ENCODE measurements around the gene OR4D11. TPM values are rescaled to one million over a fixed set of nuclear protein-coding genes. Genes with fewer than 3 reads are reported as not detected.
A peak's percentile ranks its signal among the peaks of the same experiment; 100 is the strongest.
"Not testable (repeated sequence)": the region's sequence is repeated elsewhere in the genome, so short reads cannot be mapped to it uniquely, and the experiment has no call there.

OR4D11 gene
- total RNA-seq: not detected
- long read RNA-seq: 0 reads

DNA sequence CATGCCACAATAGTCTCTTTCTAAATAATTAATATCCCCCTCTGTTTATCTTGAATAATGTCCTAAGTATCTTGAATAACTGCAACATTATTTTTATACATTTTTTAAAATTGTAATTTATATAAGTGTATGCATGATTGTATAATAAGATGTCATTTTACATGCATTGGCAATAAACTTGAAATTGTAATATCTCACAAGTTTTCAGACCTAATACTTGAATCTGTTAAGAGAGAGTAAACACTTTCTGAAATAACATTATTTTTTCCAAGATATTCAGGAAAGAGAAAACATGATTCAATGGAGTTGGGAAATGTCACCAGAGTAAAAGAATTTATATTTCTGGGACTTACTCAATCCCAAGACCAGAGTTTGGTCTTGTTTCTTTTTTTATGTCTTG is at the start of gene OR4D11:
Gene OR4D11 (plus strand): TSS at position 301 of the 400 bp plus-strand sequence. CDS start 0 bp downstream, at position 301.
- no peak for ATAC-seq
- intact Hi-C loops (cut with DNase I): no loop called here
- DNase-seq: no peak

- ATAC-seq (no peak), DNase-seq (no peak)
- intact Hi-C loops (cut with DNase I): no loop called here
These were observed 46.7 kb upstream of the OR4D11 start, which contains the start of gene OR4D6 for GRCh38 chr11:59456661-59457060. OR4D6 (plus strand) TSS chr11:59456961; CDS start chr11:59456961, 0 bp downstream.

DNA sequence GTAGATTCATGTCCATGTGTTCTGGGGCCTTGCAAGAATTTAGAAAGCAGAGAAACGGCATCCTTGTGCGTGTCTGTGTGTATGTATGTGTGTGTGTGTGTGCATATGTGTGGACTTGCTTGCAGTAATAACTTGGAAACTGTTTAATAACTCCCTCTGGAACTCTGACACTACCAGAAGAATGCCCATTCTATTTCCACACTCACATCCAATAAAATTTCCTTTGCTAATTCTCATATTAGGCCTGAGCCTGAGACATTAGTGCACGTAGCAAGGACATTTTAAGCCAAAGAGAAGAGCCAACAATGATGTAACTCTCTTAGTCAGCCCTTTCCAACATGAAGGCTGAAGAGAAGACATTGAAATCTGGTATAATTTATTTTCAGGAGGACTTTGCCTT is 43.5 kb upstream of the OR4D11 start:
- intact Hi-C loops (cut with DNase I): no loop called here
- DNase-seq (no peak), ATAC-seq (no peak)

DNA sequence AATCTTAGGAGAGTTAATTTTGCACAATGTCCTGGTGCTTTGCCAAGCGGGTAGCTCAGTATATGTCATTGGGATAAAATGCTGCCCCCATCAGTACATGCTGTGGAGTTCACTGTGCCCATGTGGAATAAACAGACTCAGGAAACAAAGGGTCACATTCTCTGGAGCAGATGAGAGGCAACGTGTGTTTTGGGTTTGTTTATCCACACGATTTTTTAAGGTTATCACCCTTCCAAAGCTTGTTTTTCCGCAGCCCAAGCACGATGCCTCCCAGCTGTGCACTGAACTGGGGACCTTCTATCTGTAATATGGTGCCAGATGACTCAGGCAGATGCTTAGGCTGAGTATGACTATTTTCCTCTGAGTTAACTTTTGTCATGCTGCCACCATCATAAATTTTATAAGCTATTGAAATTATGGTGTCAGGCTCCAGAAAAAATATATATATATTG is 40.2 kb upstream of the OR4D11 start:
- peak in 1 of 2 donors; percentile 68 for ATAC-seq
- peak; percentile 20 for DNase-seq
- intact Hi-C loops (cut with DNase I): no loop called here

DNA sequence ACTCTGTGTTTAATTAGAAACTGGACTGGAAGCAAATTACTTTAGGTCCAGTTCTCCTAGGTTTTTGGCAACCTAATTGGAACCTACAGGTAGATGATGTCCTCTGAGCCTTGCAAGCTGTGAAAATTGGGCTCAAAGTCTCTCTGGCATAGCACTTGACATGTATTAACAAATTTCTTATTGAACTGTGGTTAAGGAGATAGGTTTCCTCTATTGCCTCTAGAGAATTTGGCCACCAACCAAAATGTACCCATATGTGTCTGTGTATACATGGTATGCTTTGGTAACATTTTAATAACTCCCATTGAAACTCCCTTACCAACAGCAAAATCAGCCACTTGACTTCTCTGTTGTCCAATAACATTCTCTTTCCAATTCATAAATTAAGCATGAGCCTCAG is 30.4 kb upstream of the OR4D11 start, which contains the start of gene OR4D10:
Gene OR4D10 (plus strand): TSS at position 301 of the 400 bp plus-strand sequence. CDS start 4,115 bp downstream, outside the sequence.
- ATAC-seq (no peak), DNase-seq (no peak)
- intact Hi-C loops (cut with DNase I): no loop called here

GRCh38 chr11:59475176-59475575 is 28.2 kb upstream of the OR4D11 start:
- ATAC-seq (no peak), DNase-seq (no peak)
- intact Hi-C loops (cut with DNase I): no loop called here

GRCh38 chr11:59479906-59480305 is 23.5 kb upstream of the OR4D11 start:
- DNase-seq: no peak
- intact Hi-C loops (cut with DNase I): no loop called here
- ATAC-seq: no peak

DNA sequence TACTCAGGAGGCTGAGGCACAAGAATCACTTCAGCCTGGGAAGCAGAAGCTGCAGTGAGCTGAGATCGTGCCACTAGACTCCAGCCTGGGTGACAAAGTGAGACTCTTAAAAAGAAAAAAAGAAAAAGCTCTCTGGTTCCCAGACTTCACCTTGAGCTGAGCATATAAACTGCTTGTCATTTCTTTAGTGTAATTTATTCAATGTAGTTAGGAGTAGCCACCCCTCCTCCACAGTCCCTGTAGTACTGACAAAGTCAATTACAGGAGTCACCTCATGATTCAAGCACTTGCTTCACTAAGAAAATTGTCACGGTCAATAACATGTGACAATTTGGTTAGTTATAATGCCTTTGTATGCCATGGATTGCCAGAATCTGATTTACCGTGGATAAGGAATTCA is 23.0 kb upstream of the OR4D11 start:
- ATAC-seq: no peak
- DNase-seq: no peak
- intact Hi-C loops (cut with DNase I): no loop called here

GRCh38 chr11:59501931-59502330 is 1.4 kb upstream of the OR4D11 start:
- ATAC-seq (no peak), DNase-seq (no peak)
- intact Hi-C loops (cut with DNase I): no loop called here

DNA sequence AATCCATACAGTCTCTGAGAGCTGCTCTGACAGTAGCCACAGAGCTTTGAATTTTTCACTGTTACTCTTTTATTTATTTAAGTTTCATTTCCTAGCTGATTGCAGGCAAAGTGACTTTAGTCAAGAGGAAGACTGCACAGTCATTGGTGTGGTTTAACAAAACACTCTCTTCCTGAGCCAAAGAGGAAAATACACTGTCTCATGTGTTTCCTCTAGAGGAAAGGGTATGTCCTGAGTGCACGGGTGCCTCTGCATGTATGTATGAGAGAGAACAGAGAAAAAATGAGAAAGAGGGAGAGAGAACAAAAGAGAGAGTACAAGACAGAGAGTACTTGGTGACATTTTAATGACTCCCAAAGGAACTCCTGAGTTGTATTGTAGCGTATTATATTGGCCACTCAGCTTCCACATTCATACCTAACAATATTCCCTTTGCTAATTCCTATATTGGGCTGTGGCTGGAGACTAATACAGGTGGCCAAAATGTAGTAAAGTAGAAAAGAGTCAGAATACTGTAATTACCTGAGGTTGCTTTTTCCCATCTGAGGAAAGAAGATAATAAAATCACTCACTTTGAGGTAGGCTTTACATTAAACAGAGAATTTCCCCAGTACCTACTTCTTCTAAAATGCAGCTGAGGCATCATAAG is 7.7 kb downstream of the OR4D11 start, which contains the start of gene OR4D9:
Gene OR4D9 (plus strand): TSS at position 599 of the 649 bp plus-strand sequence. CDS start 3,374 bp downstream, outside the sequence.
- ATAC-seq (peak in 1 of 2 donors; percentile 36), DNase-seq (no peak)
- intact Hi-C loops (cut with DNase I): no loop called here

DNA sequence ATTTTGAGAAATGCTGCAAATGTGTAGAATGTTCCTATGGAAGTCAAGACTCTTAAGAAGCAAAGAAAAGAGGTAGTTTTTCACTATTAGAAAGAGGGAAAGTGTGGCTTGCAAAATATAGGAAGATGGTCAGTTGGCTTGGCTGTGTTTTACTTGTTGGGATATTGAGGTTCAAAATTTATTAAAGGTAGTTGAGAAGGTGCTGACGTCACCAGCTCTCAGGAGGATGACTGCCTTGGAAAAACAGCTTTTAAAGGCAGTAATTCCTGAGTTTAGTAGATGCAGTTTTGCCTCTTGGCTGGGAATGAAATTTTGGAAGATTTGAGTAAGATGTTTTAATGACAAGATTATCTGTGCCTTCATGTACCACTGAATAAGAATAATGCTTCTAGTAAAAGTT is 8.3 kb downstream of the OR4D11 start:
- intact Hi-C loops (cut with DNase I): no loop called here
- ATAC-seq (no peak), DNase-seq (no peak)

GRCh38 chr11:59520139-59520538 is 16.8 kb downstream of the OR4D11 start:
- DNase-seq; intact Hi-C loops (cut with DNase I); ATAC-seq: not testable (repeated sequence)

DNA sequence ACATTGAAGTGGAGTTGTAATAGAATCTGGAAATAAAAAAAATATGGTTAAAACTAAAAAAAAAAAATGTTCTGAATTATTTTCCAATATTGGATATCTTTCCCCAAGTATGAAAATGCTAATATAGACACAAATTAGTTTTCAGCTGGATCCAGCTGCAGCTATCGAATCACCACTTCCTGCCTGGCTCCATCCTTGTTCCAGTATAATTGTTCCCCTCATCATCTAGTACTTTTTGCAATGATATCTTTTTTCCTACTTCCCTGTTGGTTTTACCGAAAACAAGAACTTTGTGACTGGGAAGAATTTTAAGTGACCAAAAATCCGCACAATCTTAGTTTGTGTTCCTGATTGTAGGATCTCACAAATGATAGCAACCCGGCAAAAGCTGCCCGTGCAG is 17.4 kb downstream of the OR4D11 start:
- DNase-seq (no peak), ATAC-seq (no peak)
- intact Hi-C loops (cut with DNase I): no loop called here

- DNase-seq (no peak), ATAC-seq (no peak)
- intact Hi-C loops (cut with DNase I): no loop called here
These were observed 20.2 kb downstream of the OR4D11 start for GRCh38 chr11:59523541-59523940.

GRCh38 chr11:59528711-59529110 is 25.3 kb downstream of the OR4D11 start:
- ATAC-seq (no peak), DNase-seq (no peak)
- intact Hi-C loops (cut with DNase I): no loop called here

DNA sequence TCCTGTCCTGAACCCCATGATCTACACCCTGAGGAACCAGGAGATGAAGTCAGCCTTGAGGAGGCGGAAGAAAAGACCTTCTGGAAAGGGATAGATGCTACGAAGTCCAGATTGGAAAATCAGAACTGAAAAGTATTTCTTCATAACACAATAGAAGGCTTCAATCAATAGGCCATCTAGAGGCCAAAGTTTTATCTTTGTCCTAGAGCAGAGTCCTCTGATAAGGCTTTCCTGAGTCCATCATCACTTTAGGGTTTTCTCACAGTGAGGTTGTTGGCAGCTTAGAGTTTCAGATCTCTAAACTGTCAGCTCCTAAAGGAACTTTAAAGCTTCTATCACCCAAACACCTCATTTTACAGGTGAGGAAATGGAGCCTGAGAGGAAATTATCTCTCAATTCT is 29.2 kb downstream of the OR4D11 start:
- no peak for DNase-seq
- intact Hi-C loops (cut with DNase I): no loop called here
- no peak for ATAC-seq

- intact Hi-C loops (cut with DNase I): loop anchor here (5.0 kb wide), 2 partner anchors 143 to 148 kb away; no protein-coding TSS in a partner anchor
- ATAC-seq: no peak
- DNase-seq: no peak
These were observed 31.3 kb downstream of the OR4D11 start for GRCh38 chr11:59534676-59535075.

DNA sequence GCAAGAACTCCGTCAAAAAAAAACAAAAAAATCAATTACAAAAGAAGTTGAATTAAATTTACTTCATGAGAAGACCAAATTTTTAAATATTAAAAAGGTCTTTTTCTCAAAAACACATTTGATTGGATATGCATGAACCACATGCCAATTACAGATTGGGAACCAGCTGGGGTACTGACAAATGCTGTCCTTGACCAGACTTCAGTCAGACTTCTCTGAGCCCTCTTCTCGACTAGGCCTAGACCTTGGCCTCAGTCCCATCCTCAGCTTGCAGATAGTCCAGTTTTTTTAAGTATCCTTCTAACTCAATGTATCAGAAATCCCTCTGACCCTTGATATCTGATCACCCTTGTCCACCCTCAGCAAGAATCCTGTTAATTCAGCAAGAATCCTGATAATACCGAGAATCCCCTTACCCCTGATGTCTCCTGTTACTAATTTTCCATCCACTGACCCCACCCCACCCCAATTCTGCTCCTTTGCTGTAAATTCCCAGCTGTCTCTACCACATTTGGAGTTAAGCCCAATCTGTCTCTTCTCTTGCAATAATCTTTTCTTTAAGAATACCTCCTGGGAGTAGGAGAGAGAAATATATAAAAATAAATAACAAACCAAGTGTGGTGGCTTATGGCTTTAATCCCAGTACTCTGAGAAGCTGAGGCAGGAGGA is 38.9 kb downstream of the OR4D11 start:
- DNase-seq: no peak
- intact Hi-C loops (cut with DNase I): no loop called here
- no peak for ATAC-seq

GRCh38 chr11:59543713-59544112 is 40.3 kb downstream of the OR4D11 start:
- ATAC-seq; intact Hi-C loops (cut with DNase I); DNase-seq: not testable (repeated sequence)

- DNase-seq: no peak
- ATAC-seq: no peak
- intact Hi-C loops (cut with DNase I): no loop called here
These were observed 41.4 kb downstream of the OR4D11 start for GRCh38 chr11:59544869-59545178.

Measured in left cardiac atrium (tissue), 4 donors.